NCI-H187 treated with DMSO at 0.1 percent for 48 hours (cell line): ENCODE data around the gene LFNG.

ENCODE experiments used
- DNase-seq: peaks from one replicate; lab custom pipeline; 2025; lab: John Stamatoyannopoulos, UW

Gene LFNG

DNA sequence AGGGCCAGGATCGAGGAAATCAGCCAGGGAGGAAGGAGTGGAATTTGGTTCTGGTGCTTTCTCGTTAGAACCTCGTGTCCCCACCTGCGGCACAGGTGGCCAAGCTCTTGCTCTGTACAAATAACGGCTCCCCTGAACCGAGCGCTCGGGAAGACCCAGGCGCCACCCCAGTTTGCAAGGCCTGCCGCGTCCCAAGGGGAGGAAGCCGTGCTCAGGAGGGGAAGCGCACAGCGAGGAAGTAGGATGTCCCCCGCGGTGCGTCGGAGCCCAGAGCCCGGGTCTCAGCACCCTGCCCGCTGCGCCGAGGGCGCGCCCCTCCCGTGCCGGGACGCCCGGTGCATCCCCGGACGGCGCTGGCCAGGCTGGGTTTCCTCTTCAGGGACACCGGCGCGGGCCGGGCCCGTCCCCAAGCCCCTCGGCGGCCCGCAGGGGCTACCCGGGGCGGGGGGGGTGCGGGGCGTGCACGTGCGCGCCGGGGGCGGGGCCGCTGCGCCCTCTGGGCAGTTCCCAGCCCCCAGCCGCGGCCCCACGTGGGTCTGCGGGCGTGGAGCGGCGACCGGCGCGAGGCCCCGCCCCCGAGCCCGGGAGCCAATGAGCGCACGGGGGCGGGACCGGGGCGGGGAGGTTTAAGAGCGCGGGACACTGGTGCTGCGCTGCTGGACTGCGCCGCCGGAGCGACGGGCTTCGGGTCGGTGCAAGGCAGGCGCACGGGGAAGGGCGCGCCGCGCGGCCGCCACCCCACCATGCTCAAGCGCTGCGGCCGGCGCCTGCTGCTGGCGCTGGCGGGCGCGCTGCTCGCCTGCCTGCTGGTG is at the start of gene LFNG:
Gene LFNG (plus strand): TSS at position 656 of the 812 bp plus-strand sequence. CDS start 88 bp downstream, at position 744.
- DNase-seq, result no peak

DNA sequence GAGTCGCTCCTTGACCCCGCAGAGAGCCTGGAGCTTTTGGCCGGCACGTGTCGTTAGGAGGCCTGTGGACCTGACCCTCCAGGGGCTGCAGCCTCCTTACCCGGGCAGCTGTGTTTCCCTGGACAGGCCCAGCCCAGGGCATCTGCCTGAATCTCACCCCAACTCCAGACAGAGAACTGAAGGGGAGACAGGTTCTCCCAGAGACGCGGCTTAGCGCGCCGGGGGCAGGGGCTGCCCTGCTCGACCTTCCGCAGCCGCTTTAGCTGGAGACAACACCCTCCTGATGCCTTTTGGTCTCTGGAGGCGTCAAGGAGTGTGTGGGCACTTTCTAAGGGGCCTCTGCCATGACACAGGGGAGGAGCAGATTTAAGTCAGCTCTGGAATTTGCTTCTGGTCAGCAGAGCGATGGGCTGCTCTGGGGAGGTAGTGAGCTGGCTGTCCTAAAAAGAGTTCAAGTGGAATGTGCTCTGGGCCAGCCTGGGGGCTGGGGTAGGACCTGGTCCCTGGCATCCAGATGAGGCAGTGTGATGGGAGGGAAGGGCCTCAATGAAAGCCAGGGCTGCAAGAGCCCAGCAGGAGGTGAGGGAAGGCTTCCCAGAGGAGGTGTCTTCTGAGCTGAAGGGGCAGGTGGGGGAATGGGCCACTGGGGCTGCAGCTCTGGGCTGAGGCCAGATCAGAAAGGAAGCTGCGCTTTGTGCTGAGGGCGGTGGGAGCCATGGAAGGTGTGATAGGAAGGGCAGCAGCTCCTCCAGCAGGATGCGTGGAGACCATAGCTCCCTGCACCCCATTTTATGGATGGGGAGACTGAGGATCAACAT is 49.2 kb upstream of the LFNG start:
- DNase-seq, result no peak

GRCh38 chr7:2471022-2471329 is 48.6 kb upstream of the LFNG start:
- DNase-seq, result no peak

GRCh38 chr7:2471396-2471795 is 48.2 kb upstream of the LFNG start:
- no peak for DNase-seq

DNA sequence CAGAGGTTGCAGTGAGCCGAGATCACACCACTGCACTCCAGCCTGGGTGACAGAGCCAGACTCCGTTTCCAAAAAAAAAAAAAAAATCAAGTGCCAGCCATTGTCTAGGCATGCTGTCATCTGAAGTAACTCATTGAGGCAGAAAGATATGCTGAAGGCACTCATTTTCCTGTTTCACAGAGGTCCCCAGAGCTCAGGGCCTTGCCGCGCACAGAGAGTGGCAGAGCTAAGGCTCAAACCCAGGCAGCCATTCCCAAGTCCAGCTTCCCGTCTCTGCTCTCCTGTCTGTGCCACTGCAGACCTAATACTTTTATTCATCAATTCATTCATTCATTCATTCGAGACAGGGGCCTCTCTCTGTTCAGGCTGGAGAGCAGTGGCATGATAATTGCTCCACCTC is 46.8 kb upstream of the LFNG start:
- no peak for DNase-seq

- DNase-seq, result no peak
Measured at GRCh38 chr7:2473496-2474180, 45.9 kb upstream of the LFNG start.

DNA sequence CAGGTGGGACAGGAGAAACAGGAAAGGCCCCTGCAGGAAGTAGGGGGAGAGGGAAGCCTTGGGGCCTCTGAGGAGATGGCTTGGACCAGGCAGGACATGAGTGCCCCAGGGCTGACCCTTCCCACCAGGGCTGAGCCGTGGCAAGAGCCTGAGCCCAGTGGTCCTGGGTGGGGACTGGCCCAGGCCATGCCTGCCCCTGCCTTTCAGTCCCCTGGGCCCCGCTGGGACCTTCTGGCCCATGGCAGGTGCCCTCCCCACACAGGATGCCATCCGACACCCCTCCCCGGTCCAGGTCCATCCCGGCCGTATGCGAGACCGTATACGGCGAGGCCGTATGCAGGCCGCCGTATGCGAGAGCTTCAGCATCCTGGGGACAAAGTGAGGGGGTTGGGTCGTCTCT is 45.4 kb upstream of the LFNG start:
- DNase-seq, result no peak

DNA sequence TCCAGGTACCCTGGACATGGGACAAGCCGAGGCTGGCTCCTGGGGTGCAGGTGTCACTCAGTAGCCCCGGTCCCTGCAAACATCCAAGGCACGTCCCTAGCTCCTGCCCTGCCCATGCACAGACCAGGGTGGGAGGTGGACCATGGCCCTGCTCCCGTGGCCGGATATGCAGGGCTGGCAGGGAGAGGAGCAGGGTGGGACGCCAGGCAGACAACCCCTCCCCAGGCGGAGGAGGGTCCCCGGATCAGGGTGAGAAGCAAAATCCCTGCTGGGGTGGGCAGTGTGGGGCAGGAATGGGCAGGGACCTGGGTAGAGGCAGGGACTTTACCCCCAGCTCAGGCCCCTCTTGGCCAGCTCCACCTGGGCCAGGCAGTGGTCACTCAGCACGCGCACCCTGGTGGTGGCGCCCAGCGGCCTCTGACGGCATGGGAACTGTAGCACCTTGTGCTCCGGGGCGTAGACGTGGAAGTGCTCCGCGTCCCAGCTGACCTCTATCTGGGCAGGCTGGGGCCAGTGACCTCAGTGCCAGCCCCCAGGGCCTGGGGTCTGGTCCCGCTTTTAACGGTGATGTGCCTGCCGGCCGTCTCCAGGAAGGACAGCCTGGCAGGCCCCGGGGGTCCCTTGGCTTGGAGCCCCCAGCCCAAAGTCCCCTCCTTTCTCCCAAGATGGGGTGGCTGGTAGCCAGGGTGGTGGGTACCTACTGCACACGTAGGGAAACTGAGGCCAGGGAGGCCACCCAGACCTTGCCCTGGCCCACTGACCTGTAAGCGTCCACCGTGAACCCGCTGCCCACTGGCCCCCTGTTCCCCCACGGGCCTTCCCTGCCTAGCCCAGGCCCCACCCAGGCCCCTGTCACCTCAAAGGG is 44.5 kb upstream of the LFNG start:
- DNase-seq, result no peak

DNA sequence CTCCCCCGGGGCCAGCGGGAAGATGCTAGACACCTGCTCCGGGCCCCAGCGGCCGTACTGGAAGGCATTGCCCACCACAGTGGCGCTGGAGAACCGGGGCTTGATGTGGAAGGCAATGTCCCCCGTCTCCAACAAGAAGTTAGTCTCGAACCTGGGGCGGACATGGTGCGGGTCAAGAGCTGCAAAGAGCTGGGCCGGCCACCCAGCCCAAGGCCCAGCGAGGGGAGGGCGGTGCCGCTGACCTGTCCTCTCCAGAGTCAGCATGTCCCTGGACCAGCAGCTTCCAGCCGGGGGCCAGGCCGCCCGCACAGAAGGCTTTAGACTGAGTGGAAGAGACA is 43.9 kb upstream of the LFNG start:
- DNase-seq, result no peak

DNA sequence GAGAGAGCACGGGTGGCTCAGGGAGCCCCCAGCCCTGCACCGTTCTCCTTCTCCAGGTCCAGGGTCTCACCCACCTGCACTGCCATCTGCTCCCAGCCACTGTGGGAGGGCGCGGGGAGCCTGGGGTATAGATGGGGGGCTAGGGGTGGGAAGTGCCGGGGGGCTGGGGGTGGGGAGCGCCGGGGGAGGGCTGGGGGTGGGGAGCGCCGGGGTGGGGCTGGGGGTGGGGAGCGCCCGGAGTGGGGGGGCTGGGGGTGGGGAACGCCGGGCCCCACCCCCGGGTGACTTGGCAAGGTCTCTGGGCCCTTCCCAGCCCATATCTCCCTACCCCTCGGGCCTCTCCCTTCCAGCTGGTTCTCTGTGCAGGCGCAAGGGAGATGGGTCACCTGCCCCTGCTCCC is 43.3 kb upstream of the LFNG start, which contains the start of gene GRIFIN:
Gene GRIFIN (minus strand): TSS at position 101 of the 400 bp plus-strand sequence. CDS start 15 bp downstream, at position 86.
- no peak for DNase-seq

GRCh38 chr7:2476776-2477446 is 42.7 kb upstream of the LFNG start:
- no peak for DNase-seq

- no peak for DNase-seq
Measured at GRCh38 chr7:2477447-2478398, 41.9 kb upstream of the LFNG start.

GRCh38 chr7:2478399-2478785 is 41.2 kb upstream of the LFNG start:
- no peak for DNase-seq

- no peak for DNase-seq
Measured at GRCh38 chr7:2478800-2479199, 40.8 kb upstream of the LFNG start.

DNA sequence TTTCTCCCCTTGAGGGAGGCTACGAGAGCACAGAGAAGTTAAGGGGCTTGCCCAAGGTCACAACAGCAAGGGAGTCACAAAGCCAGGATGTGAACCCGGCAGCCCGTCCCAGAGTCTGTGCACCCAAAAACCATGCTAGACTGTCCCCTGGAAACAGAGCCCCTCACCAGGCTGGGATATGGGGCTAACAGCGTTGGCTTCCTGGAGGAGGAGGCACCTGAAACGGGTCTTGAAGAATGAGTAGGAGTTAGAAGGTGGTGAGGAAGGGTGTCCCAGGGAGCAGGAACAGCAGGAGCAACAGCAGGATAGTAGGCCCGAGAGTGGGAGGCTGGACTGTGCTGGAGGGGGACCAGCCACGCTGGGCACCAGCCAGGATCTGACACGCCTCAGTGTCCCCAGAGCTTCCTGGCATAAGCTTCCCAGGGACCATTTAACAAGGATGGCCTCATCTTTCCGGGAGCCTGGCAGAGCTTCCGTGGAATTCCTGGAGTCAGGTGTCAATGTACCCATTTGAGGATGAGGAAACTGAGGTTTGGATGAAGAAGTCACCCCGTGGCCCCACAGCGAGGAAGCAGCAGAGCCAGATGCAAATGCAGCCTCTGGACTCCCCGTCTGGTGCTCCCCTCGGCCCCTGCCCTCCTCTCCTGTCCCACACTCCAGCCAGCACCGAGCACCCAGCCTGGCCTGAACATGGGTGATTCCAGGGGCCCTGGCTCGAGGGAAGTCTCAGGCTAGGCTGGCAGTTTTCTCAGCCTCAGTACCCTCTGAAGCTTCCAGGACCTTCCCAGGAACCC is 40.1 kb upstream of the LFNG start:
- no peak for DNase-seq

DNA sequence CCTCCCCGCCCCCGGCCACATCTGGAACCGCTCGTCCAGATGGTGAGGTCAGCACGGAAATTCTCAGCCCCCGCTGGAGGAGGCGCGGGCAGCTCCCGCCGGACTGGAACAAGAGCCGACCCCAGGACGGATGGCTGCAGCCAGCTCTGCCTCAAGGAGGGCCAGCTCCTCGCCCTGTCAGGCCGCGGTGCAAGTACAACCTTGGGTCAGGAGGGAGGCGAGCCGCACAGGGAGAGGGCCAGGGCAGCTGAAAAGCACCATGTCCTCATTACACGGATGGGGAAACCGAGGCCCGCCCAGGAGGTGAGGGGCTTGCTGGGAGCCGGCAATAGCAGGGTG is 39.5 kb upstream of the LFNG start:
- DNase-seq, result no peak

DNA sequence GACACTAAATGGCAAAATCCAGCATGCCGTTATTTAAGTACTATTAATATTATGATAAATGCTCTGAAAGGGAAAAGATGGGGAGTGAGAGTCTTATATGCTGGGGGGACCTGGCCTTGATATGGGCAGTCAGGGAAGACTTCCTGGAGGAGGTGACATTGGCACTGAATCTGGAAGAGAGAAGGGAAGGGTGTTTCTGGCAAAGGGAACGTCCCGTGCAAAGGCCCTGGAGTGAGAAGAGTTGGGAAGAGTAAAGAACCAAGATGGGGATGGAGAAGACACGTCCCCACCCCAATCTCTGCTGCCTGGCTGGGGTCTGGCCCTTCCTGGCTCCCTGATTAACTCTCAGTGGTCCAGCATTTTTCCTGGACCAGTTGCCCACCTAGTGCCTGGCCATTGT is 38.4 kb upstream of the LFNG start:
- no peak for DNase-seq

- no peak for DNase-seq
Measured at GRCh38 chr7:2482725-2483451, 36.7 kb upstream of the LFNG start.

GRCh38 chr7:2483494-2483893 is 36.1 kb upstream of the LFNG start:
- no peak for DNase-seq
